Posterior vena cava (tissue), 2 donors: ENCODE data around the gene S1PR2. TPM values are rescaled to one million over a fixed set of nuclear protein-coding genes. Genes with fewer than 3 reads are reported as not detected.

Experiments used
- DNase-seq: peaks from one replicate; pipeline ENCODE4 v3.0.0-alpha.2; 2020; ENCODE audit warnings: low spot score
- intact Hi-C, 2 donors: fragments of 100-400 bp; cut with DNase I; formaldehyde crosslinking; loops; one replicate each; pipeline versions ENCODE4 v1.14.1 to v1.14.2; 2022 to 2023
- total RNA-seq, 2 donors: library from RNA; stranded (reverse); fragmentation: NEBNext Ultra II Directional; extraction: Animal tissue kit (Norgen Biotek cat#: 25700); gene quantifications; one replicate each; pipeline ENCODE4 v1.2.1, GENCODE V29; 2021
- donor health status: DM: yes; HTN: yes; CAD: no.
- donor health status: DM: yes; HTN: yes; CAD: no.

S1PR2 gene
- total RNA-seq, 2 donors from 2014 or later, result 16.3 to 17.7 TPM

GRCh38 chr19:10228920-10229319, 2.2 kb downstream of the S1PR2 start:
- no peak for DNase-seq
- intact Hi-C loops, result no loop called here

GRCh38 chr19:10228393-10228792, 2.7 kb downstream of the S1PR2 start:
- intact Hi-C loops, result no loop called here

GRCh38 chr19:10227026-10227971, 3.8 kb downstream of the S1PR2 start:
- intact Hi-C loops, result no loop called here
- no peak for DNase-seq

More at GRCh38 chr19:10228393-10228792, 2.7 kb downstream of the S1PR2 start:
- no peak for DNase-seq

- intact Hi-C loops, result no loop called here
- DNase-seq, result peak; percentile 94
Measured at GRCh38 chr19:10226376-10227025, 4.6 kb downstream of the S1PR2 start.

- intact Hi-C loops, result no loop called here
- DNase-seq, result no peak
Measured at GRCh38 chr19:10226021-10226375, 5.1 kb downstream of the S1PR2 start.

- intact Hi-C loops, result no loop called here
- DNase-seq, result no peak
Measured at GRCh38 chr19:10224337-10224736, 6.8 kb downstream of the S1PR2 start.

GRCh38 chr19:10223488-10224213, 7.5 kb downstream of the S1PR2 start:
- no peak for DNase-seq
- intact Hi-C loops, result no loop called here

GRCh38 chr19:10222201-10222890, 8.8 kb downstream of the S1PR2 start:
- DNase-seq, result no peak
- intact Hi-C loops, result no loop called here

GRCh38 chr19:10220695-10221094, 10.4 kb downstream of the S1PR2 start:
- no peak for DNase-seq
- intact Hi-C loops, result no loop called here

- intact Hi-C loops, result no loop called here
- no peak for DNase-seq
Measured at GRCh38 chr19:10219678-10220077, 11.5 kb downstream of the S1PR2 start.

- intact Hi-C loops, result no loop called here
- DNase-seq, result no peak
Measured at GRCh38 chr19:10217085-10217484, 14.0 kb downstream of the S1PR2 start.

GRCh38 chr19:10214784-10215183, 16.3 kb downstream of the S1PR2 start:
- no peak for DNase-seq
- intact Hi-C loops, result no loop called here

GRCh38 chr19:10211691-10212090, 19.4 kb downstream of the S1PR2 start:
- intact Hi-C loops, result no loop called here
- DNase-seq, result no peak

GRCh38 chr19:10211061-10211460, 20.1 kb downstream of the S1PR2 start:
- no peak for DNase-seq
- intact Hi-C loops, result no loop called here

GRCh38 chr19:10209315-10209714, 21.8 kb downstream of the S1PR2 start:
- no peak for DNase-seq
- intact Hi-C loops, result no loop called here

GRCh38 chr19:10207026-10207425, 24.1 kb downstream of the S1PR2 start:
- intact Hi-C loops, result no loop called here

GRCh38 chr19:10206226-10206885, 24.8 kb downstream of the S1PR2 start:
- no peak for DNase-seq
- intact Hi-C loops, result no loop called here

More at GRCh38 chr19:10207026-10207425, 24.1 kb downstream of the S1PR2 start:
- DNase-seq, result no peak

GRCh38 chr19:10205636-10206035, 25.5 kb downstream of the S1PR2 start:
- intact Hi-C loops, result no loop called here
- DNase-seq, result no peak

- no peak for DNase-seq
- intact Hi-C loops, result no loop called here
Measured at GRCh38 chr19:10203686-10204085, 27.4 kb downstream of the S1PR2 start.
